Stimulated activated CD4-positive, alpha-beta T cell treated with anti-CD3 and anti-CD28 coated beads, TNF-alpha, amount 100 ng/mL, for 24 hours (primary cell): ENCODE data around the gene HTATSF1.
A peak's percentile ranks its signal among the peaks of the same experiment; 100 is the strongest.

Source experiments
- DNase-seq, 3 experiments: peaks; one replicate each; pipeline ENCODE4 v3.0.0-alpha.2; 2020; ENCODE audit warnings: low read depth in 3 of 3

Gene HTATSF1

GRCh38 chrX:136497556-136498052 is at the start of gene HTATSF1:
TSS of gene HTATSF1 (plus strand) at chrX:136497592. CDS start at chrX:136497685, 93 bp downstream.
- no peak for DNase-seq

GRCh38 chrX:136447968-136448367 is 49.4 kb upstream of the HTATSF1 start:
- no peak for DNase-seq

- DNase-seq, result no peak
These were observed 47.2 kb upstream of the HTATSF1 start for GRCh38 chrX:136450050-136450830.

GRCh38 chrX:136452614-136453013 is 44.8 kb upstream of the HTATSF1 start:
- DNase-seq, result no peak

- DNase-seq, result no peak
These were observed 44.3 kb upstream of the HTATSF1 start for GRCh38 chrX:136453114-136453513.

GRCh38 chrX:136453771-136454170 is 43.6 kb upstream of the HTATSF1 start:
- DNase-seq, result no peak

GRCh38 chrX:136456133-136456532 is 41.3 kb upstream of the HTATSF1 start:
- no peak for DNase-seq

- no peak for DNase-seq
These were observed 40.0 kb upstream of the HTATSF1 start for GRCh38 chrX:136457303-136457917.

- no peak for DNase-seq
These were observed 32.8 kb upstream of the HTATSF1 start for GRCh38 chrX:136464589-136464988.

- DNase-seq, result no peak
These were observed 30.1 kb upstream of the HTATSF1 start for GRCh38 chrX:136467303-136467702.

- DNase-seq, result no peak
These were observed 28.8 kb upstream of the HTATSF1 start for GRCh38 chrX:136468391-136469103.

GRCh38 chrX:136473663-136474062 is 23.7 kb upstream of the HTATSF1 start:
- DNase-seq, result no peak

- DNase-seq, result no peak
These were observed 22.2 kb upstream of the HTATSF1 start for GRCh38 chrX:136475236-136475635.

- DNase-seq, result no peak
These were observed 20.9 kb upstream of the HTATSF1 start for GRCh38 chrX:136476501-136476900.

- peak in 1 of 3 experiments; percentile 2 for DNase-seq
These were observed 20.4 kb upstream of the HTATSF1 start for GRCh38 chrX:136477026-136477425.

- DNase-seq, result no peak
These were observed 17.0 kb upstream of the HTATSF1 start for GRCh38 chrX:136480383-136480782.

GRCh38 chrX:136487647-136488046 is 9.7 kb upstream of the HTATSF1 start, which contains the start of gene BRS3:
TSS of gene BRS3 (plus strand) at chrX:136487947. CDS start at chrX:136488115, 168 bp downstream.
- DNase-seq, result no peak

- no peak for DNase-seq
These were observed 8.7 kb upstream of the HTATSF1 start for GRCh38 chrX:136488706-136489105.

- DNase-seq, result no peak
These were observed 5.6 kb upstream of the HTATSF1 start for GRCh38 chrX:136491832-136492231.

- DNase-seq, result no peak
These were observed 4.4 kb upstream of the HTATSF1 start for GRCh38 chrX:136493011-136493410.

- DNase-seq, result no peak
These were observed 2.3 kb upstream of the HTATSF1 start for GRCh38 chrX:136495043-136495442.

- no peak for DNase-seq
These were observed 1.1 kb upstream of the HTATSF1 start for GRCh38 chrX:136496186-136496763.
